ENCODE results near the gene CNN2.
A peak's percentile ranks its signal among the peaks of the same experiment; 100 is the strongest.

The CNN2 gene

GRCh38 chr19:1068009-1069001, 41.9 kb downstream of the CNN2 start:
- no peak for DNase-seq

GRCh38 chr19:1069009-1069779, 42.8 kb downstream of the CNN2 start:
- peak; percentile 68 for DNase-seq

GRCh38 chr19:1070576-1070930, 44.1 kb downstream of the CNN2 start:
- DNase-seq = no peak

- no peak for DNase-seq
Measured at GRCh38 chr19:1070931-1071791, 44.8 kb downstream of the CNN2 start.

GRCh38 chr19:1072371-1073015, 46.1 kb downstream of the CNN2 start:
- DNase-seq = no peak

- DNase-seq = no peak
Measured at GRCh38 chr19:1073063-1073955, 46.9 kb downstream of the CNN2 start.

GRCh38 chr19:1073956-1074517, 47.6 kb downstream of the CNN2 start:
- no peak for DNase-seq

GRCh38 chr19:1074544-1075283, 48.3 kb downstream of the CNN2 start:
- DNase-seq = no peak

GRCh38 chr19:1076046-1076386, 49.6 kb downstream of the CNN2 start:
- DNase-seq = no peak

GRCh38 chr19:1076951-1077350, 50.5 kb downstream of the CNN2 start:
- DNase-seq = peak; percentile 67

- no peak for DNase-seq
Measured at GRCh38 chr19:1079566-1080111, 53.2 kb downstream of the CNN2 start.

GRCh38 chr19:1080360-1081161, 54.2 kb downstream of the CNN2 start:
- DNase-seq = no peak

GRCh38 chr19:1081301-1082164, 55.1 kb downstream of the CNN2 start:
- DNase-seq = no peak

GRCh38 chr19:1082165-1082927, 55.9 kb downstream of the CNN2 start:
- peak; percentile 64 for DNase-seq

- DNase-seq = no peak
Measured at GRCh38 chr19:1082928-1083816, 56.8 kb downstream of the CNN2 start.

Measured in femur (tissue), 1 donor.